Measurements from ENCODE around the gene SMPD2. TPM values are rescaled to one million over a fixed set of nuclear protein-coding genes. Genes with fewer than 3 reads are reported as not detected.

SMPD2 gene
- total and polyA plus RNA-seq, 9 of the 15 experiments (the other 6 are each of a cell fraction or from before 2014, with no cell fraction given): 0.13 to 21.8 (median 18.3) TPM

GRCh38 chr6:109456111-109456583, 15.6 kb downstream of the SMPD2 start (continued):
- TF ChIP-seq E2F8 (IDR thresholded peaks at IDR 0.05; ENCODE audit: low read depth, partially characterized antibody) (no peak), PML (IDR thresholded peaks at IDR 0.05; ENCODE audit: low read length) (no peak), SIRT6 (IDR thresholded peaks at IDR 0.05; ENCODE audit: low read depth, low read length) (no peak), SMAD3 (CRISPR knock-in tag; conservative IDR thresholded peaks at IDR 0.05) (no peak), PHTF2 (CRISPR knock-in tag; IDR thresholded peaks at IDR 0.05) (no peak), REST (IDR thresholded peaks at IDR 0.05; ENCODE audit: borderline replicate concordance) (no peak), REST (CRISPR knock-in tag; IDR thresholded peaks at IDR 0.05; ENCODE audit: low read depth) (0 out of 2 replicates have a peak, but pooled peaks have one; percentile 52), ZNF41 (CRISPR knock-in tag; conservative IDR thresholded peaks at IDR 0.05) (no peak), BCLAF1 (IDR thresholded peaks at IDR 0.05; ENCODE audit: borderline replicate concordance in 1 of 2, control insufficient read depth in 1 of 2, low read depth in 2 of 2, low read length in 1 of 2) (no peak), CREB1 (IDR thresholded peaks at IDR 0.05) (0 out of 2 replicates have a peak, but pooled peaks have one; percentile 6), CREB1 (CRISPR knock-in tag; IDR thresholded peaks at IDR 0.05) (0 out of 2 replicates have a peak, but pooled peaks have one; percentile 1), POLR2A (conservative IDR thresholded peaks at IDR 0.05) (no peak), NR2C2 (CRISPR knock-in tag; IDR thresholded peaks at IDR 0.05) (no peak), NR2C2 (tag; IDR thresholded peaks at IDR 0.05) (0 out of 2 replicates have a peak, but pooled peaks have one; percentile 26), ETV5 (CRISPR knock-in tag; IDR thresholded peaks at IDR 0.05; ENCODE audit: low read depth) (0 out of 2 replicates have a peak, but pooled peaks have one; percentile 16), EGR1 (conservative IDR thresholded peaks at IDR 0.05) (peak; percentile 87)
